Glutamatergic neuron (in vitro differentiated cells): ENCODE results near the gene ARFGAP3. TPM values are rescaled to one million over a fixed set of nuclear protein-coding genes. Genes with fewer than 3 reads are reported as not detected.

Experiments used
- DNase-seq: peaks from one replicate; pipeline ENCODE4 v3.0.0; 2022
- H3K27ac Mint-ChIP-seq: one replicate; pipeline ENCODE4 v1.8.0; 2020; ENCODE audit warnings: mild to moderate bottlenecking, mixed read lengths, inconsistent platforms; ENCODE audit not compliant: unreplicated experiment
- H3K27me3 Mint-ChIP-seq: one replicate; pipeline ENCODE4 v1.8.0; 2020; ENCODE audit warnings: mild to moderate bottlenecking, moderate library complexity, mixed read lengths, inconsistent platforms; ENCODE audit not compliant: unreplicated experiment
- H3K36me3 Mint-ChIP-seq: one replicate; pipeline ENCODE4 v1.8.0; 2020; ENCODE audit warnings: mild to moderate bottlenecking, mixed read lengths, inconsistent platforms; ENCODE audit not compliant: unreplicated experiment
- H3K4me1 Mint-ChIP-seq: one replicate; pipeline ENCODE4 v1.8.0; 2020; ENCODE audit warnings: mild to moderate bottlenecking, low read depth, mixed read lengths, inconsistent platforms; ENCODE audit not compliant: unreplicated experiment
- H3K4me3 Mint-ChIP-seq: one replicate; pipeline ENCODE4 v1.8.0; 2020; ENCODE audit warnings: mild to moderate bottlenecking, mixed read lengths, inconsistent platforms; ENCODE audit not compliant: unreplicated experiment
- H3K9me3 Mint-ChIP-seq: one replicate; pipeline ENCODE4 v1.8.0; 2020; ENCODE audit warnings: mild to moderate bottlenecking, moderate library complexity, mixed read lengths, inconsistent platforms; ENCODE audit not compliant: unreplicated experiment
- CTCF ChIP-seq: fragments of 200-600 bp; sonication (generic); IDR thresholded peaks from one replicate; pipeline ENCODE4 v1.5.0; 2021; ENCODE audit not compliant: partially characterized antibody, unreplicated experiment
- total RNA-seq: library from RNA; stranded (reverse); fragmentation: NEBNext Ultra II Directional; extraction: Animal tissue kit (Norgen Biotek cat#: 25700); gene quantifications from one replicate; pipeline ENCODE4 v1.2.1, GENCODE V29; 2021; ENCODE audit not compliant: unreplicated experiment

Gene ARFGAP3
- total RNA-seq, 1 donor from 2014 or later, result 18.4 TPM

DNA sequence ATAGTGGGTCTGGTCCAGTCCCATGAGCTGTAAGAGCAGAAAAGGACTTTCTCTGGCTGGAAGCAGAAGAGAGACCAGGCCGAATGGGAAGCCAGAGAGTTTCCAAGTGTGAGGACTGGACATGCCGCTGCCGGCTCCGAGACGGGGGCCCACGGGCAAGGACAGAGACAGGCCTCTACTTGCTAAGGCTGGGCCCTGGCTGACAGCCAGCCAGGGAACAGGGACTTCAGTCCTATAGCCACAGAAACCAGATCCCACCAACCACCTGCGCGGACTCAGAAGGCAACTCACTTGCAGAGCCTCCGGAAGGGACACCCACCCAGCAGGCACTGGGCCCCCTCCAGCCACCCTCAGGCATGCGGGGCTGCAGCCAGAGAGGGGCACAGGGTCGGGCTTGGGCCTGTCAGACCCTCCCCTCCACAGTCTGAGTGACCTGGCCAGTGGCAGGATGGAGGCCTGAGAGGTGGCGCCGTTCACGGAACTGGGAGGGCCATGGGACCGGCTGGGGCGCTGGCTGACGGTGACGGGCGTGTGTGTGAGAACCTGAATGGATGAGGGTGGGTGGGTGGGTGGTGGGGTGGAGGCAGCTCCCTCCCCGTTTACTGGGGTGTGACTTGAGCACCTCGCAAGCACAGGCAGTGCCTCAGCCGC, 88.6 kb downstream of the ARFGAP3 start:
- peaks cover 3% of the 10 kb centered on the region for H3K9me3 Mint-ChIP-seq
- H3K4me1 Mint-ChIP-seq, result peaks cover 5% of the 10 kb centered on the region
- no peaks in the 10 kb centered on the region for H3K36me3 Mint-ChIP-seq
- peaks cover 2% of the 10 kb centered on the region for H3K27me3 Mint-ChIP-seq
- H3K27ac Mint-ChIP-seq, result no peak overlapping the region
- no peak for DNase-seq
- no peak for TF ChIP-seq CTCF
- no peak overlapping the region for H3K4me3 Mint-ChIP-seq

GRCh38 chr22:42766860-42767259, 90.2 kb downstream of the ARFGAP3 start:
- no peak overlapping the region for H3K4me3 Mint-ChIP-seq
- no peak for DNase-seq
- peak overlapping the region; percentile 80 for H3K27ac Mint-ChIP-seq
- H3K36me3 Mint-ChIP-seq, result no peaks in the 10 kb centered on the region
- H3K27me3 Mint-ChIP-seq, result peaks cover 2% of the 10 kb centered on the region
- no peak for TF ChIP-seq CTCF
- H3K9me3 Mint-ChIP-seq, result peaks cover 3% of the 10 kb centered on the region
- peaks cover 4% of the 10 kb centered on the region for H3K4me1 Mint-ChIP-seq

GRCh38 chr22:42764895-42765363, 92.1 kb downstream of the ARFGAP3 start:
- H3K36me3 Mint-ChIP-seq, result no peaks in the 10 kb centered on the region
- H3K27me3 Mint-ChIP-seq, result peaks cover under 1% of the 10 kb centered on the region
- no peak for TF ChIP-seq CTCF
- no peaks in the 10 kb centered on the region for H3K9me3 Mint-ChIP-seq
- DNase-seq, result no peak
- H3K27ac Mint-ChIP-seq, result peak overlapping the region; percentile 60
- H3K4me1 Mint-ChIP-seq, result no peaks in the 10 kb centered on the region
- H3K4me3 Mint-ChIP-seq, result no peak overlapping the region

GRCh38 chr22:42763965-42764480, 93.0 kb downstream of the ARFGAP3 start:
- peaks cover 1% of the 10 kb centered on the region for H3K27me3 Mint-ChIP-seq
- TF ChIP-seq CTCF, result no peak
- no peak for DNase-seq
- no peaks in the 10 kb centered on the region for H3K36me3 Mint-ChIP-seq
- H3K27ac Mint-ChIP-seq, result no peak overlapping the region
- no peaks in the 10 kb centered on the region for H3K4me1 Mint-ChIP-seq
- no peak overlapping the region for H3K4me3 Mint-ChIP-seq
- peaks cover 1% of the 10 kb centered on the region for H3K9me3 Mint-ChIP-seq

DNA sequence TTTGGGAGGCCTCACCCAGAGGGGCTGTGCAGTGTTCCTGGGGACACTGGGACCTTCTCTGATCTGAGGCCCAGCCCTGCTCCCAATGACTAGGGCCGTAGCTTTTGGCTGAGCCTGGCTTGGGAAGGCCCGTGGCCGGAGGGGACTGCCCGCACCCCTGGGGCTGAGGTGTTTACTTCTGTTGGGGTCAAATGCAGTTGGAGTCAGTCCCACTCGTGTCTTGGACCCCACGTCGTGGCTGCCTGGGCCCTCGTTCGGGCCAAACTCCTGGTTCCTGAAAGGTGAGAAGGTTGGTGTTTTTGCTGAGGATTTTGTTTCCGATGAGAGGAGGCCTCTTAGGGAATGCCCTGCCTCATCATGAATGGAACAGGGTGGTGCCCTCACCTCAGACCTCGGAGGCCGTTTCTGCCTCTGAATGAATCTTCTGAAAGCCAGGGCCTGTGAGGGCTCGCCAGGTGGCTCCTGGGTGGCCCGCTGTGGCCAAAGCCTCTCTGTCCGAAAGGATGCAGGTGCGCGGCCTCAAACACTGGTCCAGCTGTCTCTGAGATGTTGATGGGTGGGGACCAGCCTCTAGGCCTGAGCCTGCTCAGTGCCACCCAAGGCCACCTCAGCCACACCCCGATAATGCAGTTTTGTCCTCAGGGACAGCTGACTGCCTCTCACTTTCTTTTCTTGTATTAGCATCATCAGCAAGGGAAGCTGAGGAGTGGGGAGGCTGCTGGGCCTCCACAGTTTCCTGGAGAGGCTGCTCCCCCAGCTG, 96.1 kb downstream of the ARFGAP3 start:
- no peak overlapping the region for H3K4me3 Mint-ChIP-seq
- no peak for TF ChIP-seq CTCF
- peaks cover 2% of the 10 kb centered on the region for H3K27me3 Mint-ChIP-seq
- H3K27ac Mint-ChIP-seq, result no peak overlapping the region
- H3K9me3 Mint-ChIP-seq, result peaks cover 1% of the 10 kb centered on the region
- H3K4me1 Mint-ChIP-seq, result no peaks in the 10 kb centered on the region
- no peak for DNase-seq
- no peaks in the 10 kb centered on the region for H3K36me3 Mint-ChIP-seq
